Fibroblast of lung (primary cell): ENCODE data around the gene HBQ1.

Source experiments
- CTCF ChIP-seq, 2 donors: IDR thresholded peaks in 1 of 2; conservative IDR thresholded peaks in 1 of 2; 1 replicate in 1 of 2; 2 replicates in 1 of 2; pipeline ENCODE4 v1.5.1; 2011 to 2012; ENCODE audit warnings: low read length in 2 of 2, control low read depth in 1 of 2, inconsistent platforms in 1 of 2, low read depth in 1 of 2, mild to moderate bottlenecking in 1 of 2
- EZH2 ChIP-seq: IDR thresholded peaks from 2 replicates; pipeline ENCODE4 v1.5.1; 2012; ENCODE audit warnings: low read length, control low read depth, mild to moderate bottlenecking; ENCODE audit errors: missing control alignments

- no peak for TF ChIP-seq CTCF (conservative IDR thresholded peaks at IDR 0.05 in 1 of 2, IDR thresholded peaks at IDR 0.05 in 1 of 2; ENCODE audit: low read depth in 1 of 2, low read length in 2 of 2)
- TF ChIP-seq EZH2: no peak
Observed at GRCh38 chr16:185691-186090, 5.4 kb downstream of the HBQ1 start.
